GM23248 (cell line): ENCODE results near the gene IPO5.

ENCODE experiments used
- EZH2 ChIP-seq: fragments of 200-600 bp; sonication (generic); IDR thresholded peaks from 2 replicates; pipeline ENCODE4 v1.6.1; 2018; ENCODE audit warnings: antibody characterized with exemption, mild to moderate bottlenecking; ENCODE audit not compliant: insufficient read depth, poor library complexity, severe bottlenecking
- EZH2phosphoT487 ChIP-seq: fragments of 200-600 bp; sonication (generic); IDR thresholded peaks from 2 replicates; pipeline ENCODE4 v1.6.1; 2018; ENCODE audit warnings: antibody characterized with exemption, moderate library complexity, mild to moderate bottlenecking, low read depth; ENCODE audit not compliant: insufficient read depth

DNA sequence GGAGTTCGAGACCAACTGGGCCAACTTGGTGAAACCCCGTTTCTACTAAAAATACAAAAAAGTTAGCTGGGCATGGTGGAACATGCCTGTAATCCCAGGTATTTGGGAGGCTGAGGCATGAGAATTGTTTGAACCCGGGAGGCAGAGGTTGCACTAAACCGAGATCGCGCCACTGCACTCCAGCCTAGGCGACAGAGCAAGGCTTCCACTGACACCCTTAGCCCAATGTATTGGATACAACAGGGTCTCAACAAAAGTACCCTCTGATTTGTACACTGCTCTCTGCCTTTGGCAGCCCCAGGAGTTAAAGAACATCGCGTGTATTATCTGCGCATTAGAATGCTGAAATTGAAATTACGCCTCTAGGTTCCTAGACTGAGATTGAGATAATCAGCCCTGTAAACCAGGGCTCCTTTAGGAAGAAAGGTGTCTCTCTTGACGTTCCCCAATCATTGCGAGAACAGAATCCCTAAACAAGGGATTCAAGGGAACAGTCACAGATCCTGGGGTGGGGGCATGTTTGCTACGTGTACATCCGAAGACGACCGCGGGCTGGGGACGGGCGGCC, 21.9 kb downstream of the IPO5 start:
- TF ChIP-seq EZH2 (no peak), EZH2phosphoT487 (no peak)
